Tibial nerve (tissue), 4 donors: ENCODE data around the gene TAF10. TPM values are rescaled to one million over a fixed set of nuclear protein-coding genes. Genes with fewer than 3 reads are reported as not detected.

Experiments
- DNase-seq, 2 donors: peaks; one replicate each; pipeline ENCODE4 v3.0.0-alpha.2; 2019; ENCODE audit warnings: low spot score in 2 of 2
- H3K27ac ChIP-seq, 4 donors: fragments of 200-600 bp; sonication (generic) in 3 of 4; one replicate each; pipeline ENCODE4 v1.5.1; 2017 to 2019; ENCODE audit warnings: mild to moderate bottlenecking in 1 of 4
- H3K27me3 ChIP-seq, 2 donors: fragments of 200-600 bp; sonication (generic) in 1 of 2; one replicate each; pipeline versions ENCODE4 v1.5.1 to v1.6.0; 2017 to 2019
- H3K36me3 ChIP-seq, 3 donors: fragments of 200-600 bp; sonication (generic); one replicate each; pipeline ENCODE4 v1.5.1; 2018 to 2019
- H3K4me1 ChIP-seq, 4 donors: fragments of 200-600 bp; sonication (generic) in 3 of 4; one replicate each; pipeline ENCODE4 v1.5.1; 2017 to 2019
- H3K4me3 ChIP-seq, 4 donors: fragments of 200-600 bp; sonication (generic) in 3 of 4; one replicate each; pipeline ENCODE4 v1.5.1; 2017 to 2019; ENCODE audit warnings: mild to moderate bottlenecking in 1 of 4, moderate library complexity in 1 of 4
- H3K9me3 ChIP-seq, 4 donors: fragments of 200-600 bp; sonication (generic) in 3 of 4; one replicate each; pipeline ENCODE4 v1.5.1; 2017 to 2019
- EP300 ChIP-seq, 2 donors: sonication (generic); formaldehyde crosslinking; IDR thresholded peaks; one replicate each; pipeline ENCODE4 v1.6.1; 2017; ENCODE audit warnings: antibody characterized with exemption in 2 of 2, mild to moderate bottlenecking in 1 of 2
- POLR2A ChIP-seq, 2 donors: fragments of 450-650 bp; IDR thresholded peaks; one replicate each; pipeline ENCODE4 v1.6.1; 2017; ENCODE audit warnings: antibody characterized with exemption in 2 of 2, mild to moderate bottlenecking in 2 of 2, moderate library complexity in 2 of 2
- WGBS, 2 donors: methylation state at CpG; one replicate each; pipeline ENCODE4 v1.1.5; 2018; 5-methylcytosine and 5-hydroxymethylcytosine counted together
- total RNA-seq, 4 donors: library from RNA; depleted of rRNA; stranded (reverse); fragments of >200 nt; gene quantifications; one replicate each; pipeline ENCODE4 v1.1.0, GENCODE V29; 2016
- TF ChIP-seq, protein P1 (sequence below), 5 experiments: fragments of 200-600 bp in 3 of 5; fragments of 450-650 bp in 2 of 5; sonication (generic) in 3 of 5; IDR thresholded peaks; one replicate each; pipeline ENCODE4 v1.5.1; 2016 to 2019; ENCODE audit warnings: antibody characterized with exemption in 5 of 5, mild to moderate bottlenecking in 3 of 5, moderate library complexity in 2 of 5

TAF10 gene
- total RNA-seq, 4 donors from 2014 or later: 148 to 235 (median 155) TPM

DNA sequence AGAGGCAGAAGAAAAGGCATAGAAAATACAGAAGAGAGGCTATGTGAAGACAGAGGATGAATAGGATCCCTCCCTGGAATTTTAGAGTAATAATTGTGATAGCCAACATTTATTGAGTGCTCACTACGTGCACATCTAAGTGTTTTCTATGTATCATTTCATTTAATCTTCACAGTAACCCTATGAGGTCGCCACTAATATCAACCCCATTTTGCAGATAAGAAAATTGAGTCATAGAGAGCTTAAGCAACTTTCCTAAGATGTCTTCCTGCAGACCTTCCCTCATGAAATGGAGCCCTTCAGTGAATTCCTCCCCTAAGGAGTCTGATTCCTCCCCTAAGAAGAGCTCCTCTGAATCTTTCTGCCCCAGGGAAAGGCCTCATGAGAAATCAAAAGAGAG is 46.7 kb downstream of the TAF10 start:
- H3K9me3 ChIP-seq: no peaks in the 10 kb centered on the region
- no peaks in the 10 kb centered on the region for H3K27me3 ChIP-seq
- TF ChIP-seq POLR2A (IDR thresholded peaks at IDR 0.05) (no peak), EP300 (IDR thresholded peaks at IDR 0.05) (no peak)
- TF ChIP-seq, protein P1, sequence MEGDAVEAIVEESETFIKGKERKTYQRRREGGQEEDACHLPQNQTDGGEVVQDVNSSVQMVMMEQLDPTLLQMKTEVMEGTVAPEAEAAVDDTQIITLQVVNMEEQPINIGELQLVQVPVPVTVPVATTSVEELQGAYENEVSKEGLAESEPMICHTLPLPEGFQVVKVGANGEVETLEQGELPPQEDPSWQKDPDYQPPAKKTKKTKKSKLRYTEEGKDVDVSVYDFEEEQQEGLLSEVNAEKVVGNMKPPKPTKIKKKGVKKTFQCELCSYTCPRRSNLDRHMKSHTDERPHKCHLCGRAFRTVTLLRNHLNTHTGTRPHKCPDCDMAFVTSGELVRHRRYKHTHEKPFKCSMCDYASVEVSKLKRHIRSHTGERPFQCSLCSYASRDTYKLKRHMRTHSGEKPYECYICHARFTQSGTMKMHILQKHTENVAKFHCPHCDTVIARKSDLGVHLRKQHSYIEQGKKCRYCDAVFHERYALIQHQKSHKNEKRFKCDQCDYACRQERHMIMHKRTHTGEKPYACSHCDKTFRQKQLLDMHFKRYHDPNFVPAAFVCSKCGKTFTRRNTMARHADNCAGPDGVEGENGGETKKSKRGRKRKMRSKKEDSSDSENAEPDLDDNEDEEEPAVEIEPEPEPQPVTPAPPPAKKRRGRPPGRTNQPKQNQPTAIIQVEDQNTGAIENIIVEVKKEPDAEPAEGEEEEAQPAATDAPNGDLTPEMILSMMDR (IDR thresholded peaks at IDR 0.05): no peak
- peaks cover 0 to 6% (median 0%) of the 10 kb centered on the region in 4 donors for H3K4me1 ChIP-seq
- DNase-seq: no peak
- WGBS, 2 donors: 90 to 91% methylated on average over 2 of the region's 2 CpGs
- H3K36me3 ChIP-seq: peaks cover 0 to 62% (median 0%) of the 10 kb centered on the region in 3 donors
- no peak overlapping the region for H3K27ac ChIP-seq
- H3K4me3 ChIP-seq: no peak overlapping the region

DNA sequence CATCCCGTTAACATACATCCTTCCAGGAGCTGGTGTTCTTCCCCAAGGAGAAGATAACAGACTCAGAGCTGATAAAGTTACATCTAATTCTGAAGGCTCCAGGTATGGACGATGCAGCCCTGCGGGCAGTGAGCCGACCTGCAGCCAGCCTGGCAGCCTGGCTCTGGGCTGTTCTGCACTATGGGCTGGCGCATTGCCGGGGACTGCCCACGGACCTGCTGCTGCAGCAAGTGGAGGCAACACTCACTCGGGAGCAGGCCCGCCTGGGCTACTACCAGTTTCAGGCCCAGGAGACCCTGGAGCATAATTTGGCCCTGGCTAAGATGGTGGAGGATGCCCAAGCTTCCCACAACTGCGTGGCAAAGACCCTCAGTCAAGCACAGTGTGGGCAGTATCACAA is 48.3 kb downstream of the TAF10 start:
- H3K4me3 ChIP-seq: no peak overlapping the region
- peaks cover 0 to 3% (median 0%) of the 10 kb centered on the region in 4 donors for H3K4me1 ChIP-seq
- TF ChIP-seq, protein P1 (IDR thresholded peaks at IDR 0.05): no peak
- TF ChIP-seq POLR2A (IDR thresholded peaks at IDR 0.05) (no peak), EP300 (IDR thresholded peaks at IDR 0.05) (no peak)
- peaks cover 0 to 73% (median 0%) of the 10 kb centered on the region in 3 donors for H3K36me3 ChIP-seq
- H3K27me3 ChIP-seq: no peaks in the 10 kb centered on the region
- H3K27ac ChIP-seq: no peak overlapping the region
- 71 to 91% methylated on average over 8 to 10 of the region's 10 CpGs for WGBS, 2 donors
- DNase-seq: no peak
- no peaks in the 10 kb centered on the region for H3K9me3 ChIP-seq

DNA sequence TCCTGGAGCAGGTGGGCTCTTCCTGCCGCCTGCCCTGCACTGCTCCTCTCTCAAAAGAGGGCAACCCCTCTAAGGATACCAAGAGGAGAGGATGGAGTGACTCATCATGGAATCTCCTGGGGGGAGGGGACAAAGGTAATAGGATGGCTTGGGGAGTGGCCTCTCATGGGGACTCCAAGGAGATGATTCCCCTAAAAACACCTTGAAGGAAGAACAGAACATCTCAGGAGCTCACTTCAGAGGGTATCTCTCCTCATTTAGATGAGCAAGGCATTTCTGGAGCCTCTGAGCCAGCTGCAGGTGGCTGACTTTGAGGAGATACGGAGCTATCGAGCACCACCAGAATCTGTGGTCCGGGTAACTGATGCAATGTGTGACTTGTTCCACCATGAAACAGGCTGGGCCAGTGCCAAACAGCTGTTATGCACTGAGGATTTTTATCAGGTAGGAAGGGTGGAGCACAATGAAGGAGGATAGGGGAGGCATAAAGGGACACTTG is 48.8 kb downstream of the TAF10 start:
- 95 to 98% methylated on average over 4 of the region's 4 CpGs for WGBS, 2 donors
- H3K4me3 ChIP-seq: no peak overlapping the region
- no peaks in the 10 kb centered on the region for H3K27me3 ChIP-seq
- TF ChIP-seq POLR2A (IDR thresholded peaks at IDR 0.05): no peak
- TF ChIP-seq EP300 (IDR thresholded peaks at IDR 0.05): no peak
- TF ChIP-seq, protein P1 (IDR thresholded peaks at IDR 0.05): no peak
- H3K27ac ChIP-seq: no peak overlapping the region
- H3K4me1 ChIP-seq: no peaks in the 10 kb centered on the region
- H3K36me3 ChIP-seq: peaks cover 0 to 78% (median 0%) of the 10 kb centered on the region in 3 donors
- no peak for DNase-seq
- H3K9me3 ChIP-seq: no peaks in the 10 kb centered on the region

DNA sequence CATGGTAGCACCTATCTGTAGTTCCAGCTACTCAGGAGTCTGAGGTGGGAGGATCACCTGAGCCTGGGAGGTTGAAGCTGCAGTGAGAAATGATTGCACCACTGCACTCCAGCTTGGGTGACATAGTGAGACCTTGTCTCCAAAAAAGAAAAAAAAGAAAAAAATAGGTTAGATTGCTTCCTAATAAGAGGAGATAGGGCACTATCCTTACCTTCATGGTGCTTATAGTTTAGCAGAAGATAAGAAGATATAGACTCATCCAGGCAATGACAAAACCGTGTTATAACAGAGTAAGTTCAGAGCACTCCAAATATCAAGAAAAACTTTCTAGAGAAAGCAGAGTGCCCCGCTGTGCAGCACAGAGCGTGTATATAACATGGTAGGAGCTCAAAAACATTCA is 50.7 kb downstream of the TAF10 start:
- no peaks in the 10 kb centered on the region for H3K9me3 ChIP-seq
- no peak for DNase-seq
- no peak overlapping the region for H3K27ac ChIP-seq
- TF ChIP-seq, protein P1 (IDR thresholded peaks at IDR 0.05): no peak
- TF ChIP-seq POLR2A (IDR thresholded peaks at IDR 0.05): no peak
- TF ChIP-seq EP300 (IDR thresholded peaks at IDR 0.05): no peak
- no peaks in the 10 kb centered on the region for H3K4me1 ChIP-seq
- 94 to 96% methylated on average over 3 of the region's 3 CpGs for WGBS, 2 donors
- no peaks in the 10 kb centered on the region for H3K27me3 ChIP-seq
- H3K4me3 ChIP-seq: no peak overlapping the region
- peaks cover 0 to 77% (median 0%) of the 10 kb centered on the region in 3 donors for H3K36me3 ChIP-seq

Other genes with a start within 250 kb of the TAF10 start
- 10 to 100 TPM; 23.1 to 39.8 (median 30.3) TPM for gene SMPD1, start 221.7 kb downstream of the TAF10 start, total RNA-seq
- 10 to 100 TPM; 56.1 to 67.6 (median 62.8) TPM for gene APBB1, start 193.1 kb downstream of the TAF10 start, total RNA-seq
- 1 to 10 TPM; 1.0 to 7.5 (median 4.8) TPM for gene HPX, start 171.2 kb downstream of the TAF10 start, total RNA-seq
- 10 to 100 TPM; 25.6 to 47.7 (median 31.8) TPM for gene TRIM3, start 138.3 kb downstream of the TAF10 start, total RNA-seq
- gene ARFIP2, start 130.9 kb downstream of the TAF10 start, total RNA-seq: 10 to 100 TPM; 40.0 to 63.9 (median 49.7) TPM
- gene TIMM10B, start 130.7 kb downstream of the TAF10 start, total RNA-seq: 10 to 100 TPM; 37.1 to 66.6 (median 51.7) TPM
- gene DNHD1, start 114.9 kb downstream of the TAF10 start, total RNA-seq: 10 to 100 TPM; 17.2 to 27.3 (median 21.0) TPM
- 10 to 100 TPM; 13.9 to 34.1 (median 18.2) TPM for gene RRP8, start 8.6 kb downstream of the TAF10 start, total RNA-seq
- 100 to 1,000 TPM; 139 to 148 (median 140) TPM for gene ILK, start 8.4 kb downstream of the TAF10 start, total RNA-seq
- gene TPP1, start 7.2 kb upstream of the TAF10 start, total RNA-seq: 10 to 100 TPM; 45.6 to 81.3 (median 58.0) TPM
- gene DCHS1, start 43.6 kb upstream of the TAF10 start, total RNA-seq: 10 to 100 TPM; 12.6 to 27.8 (median 20.1) TPM
- gene MRPL17, start 71.1 kb upstream of the TAF10 start, total RNA-seq: 10 to 100 TPM; 17.3 to 24.6 (median 21.6) TPM
- gene OR2AG2, start 159.8 kb upstream of the TAF10 start, total RNA-seq: under 1 TPM in 2 of 4 donors, not detected in 2; 0.22 to 0.90 TPM
- not detected for gene OR2AG1, start 170.8 kb upstream of the TAF10 start, total RNA-seq
- gene OR6A2, start 187.5 kb upstream of the TAF10 start, total RNA-seq: under 1 TPM in 1 of 4 donors, not detected in 3; 0.60 TPM
- gene OR10A5, start 233.5 kb upstream of the TAF10 start, total RNA-seq: not detected